GM23338 (cell line): Measurements from ENCODE around the gene CRAMP1.

Experiments used
- CREB1 ChIP-seq: fragments of 250-450 bp; sonication (Bioruptor Pico); IDR thresholded peaks from 2 replicates; pipeline ENCODE4 v1.5.0; 2020; ENCODE audit warnings: low read depth, mild to moderate bottlenecking, moderate library complexity
- EZH2 ChIP-seq: fragments of 200-600 bp; sonication (generic); IDR thresholded peaks from one replicate; pipeline ENCODE4 v1.8.0; 2017; ENCODE audit warnings: antibody characterized with exemption, mild to moderate bottlenecking, low read depth; ENCODE audit not compliant: unreplicated experiment
- EZH2phosphoT487 ChIP-seq: fragments of 200-600 bp; sonication (generic); IDR thresholded peaks from one replicate; pipeline ENCODE4 v1.8.1; 2018; ENCODE audit warnings: antibody characterized with exemption; ENCODE audit not compliant: unreplicated experiment
- JUNB ChIP-seq: IDR thresholded peaks from one replicate; pipeline ENCODE4 v1.6.1; 2016; ENCODE audit warnings: antibody characterized with exemption; ENCODE audit not compliant: unreplicated experiment
- NANOG ChIP-seq: IDR thresholded peaks from 2 replicates; pipeline ENCODE4 v1.6.1; 2016; ENCODE audit warnings: antibody characterized with exemption, borderline replicate concordance
- POLR2AphosphoS5 ChIP-seq: IDR thresholded peaks from 2 replicates; pipeline ENCODE4 v1.6.1; 2016; ENCODE audit warnings: antibody characterized with exemption, low read depth
- STAT1 ChIP-seq: IDR thresholded peaks from one replicate; pipeline ENCODE4 v1.6.1; 2016; ENCODE audit warnings: antibody characterized with exemption; ENCODE audit not compliant: unreplicated experiment
- ZNF114 ChIP-seq: fragments of 250-450 bp; sonication (Bioruptor Pico); IDR thresholded peaks from 2 replicates; pipeline ENCODE4 v1.5.0; 2020; ENCODE audit warnings: mild to moderate bottlenecking, moderate library complexity
- ZNF331 ChIP-seq: fragments of 250-450 bp; sonication (Bioruptor Pico); IDR thresholded peaks from 2 replicates; pipeline ENCODE4 v1.5.0; 2020; ENCODE audit warnings: low read depth, mild to moderate bottlenecking, moderate library complexity
- TF ChIP-seq, protein P1 (sequence below), 2 experiments: fragments of 200-600 bp in 1 of 2; sonication (generic) in 1 of 2; conservative IDR thresholded peaks; 2 replicates each; pipeline versions ENCODE4 v1.5.1 to v1.6.1; 2016 to 2017; ENCODE audit warnings: antibody characterized with exemption in 2 of 2, low read depth in 2 of 2, mild to moderate bottlenecking in 2 of 2, moderate library complexity in 1 of 2
- TF ChIP-seq, protein P2 (sequence below): IDR thresholded peaks from one replicate; pipeline ENCODE4 v1.6.1; 2018; ENCODE audit warnings: antibody characterized with exemption; ENCODE audit not compliant: unreplicated experiment
- TF ChIP-seq, protein P3 (sequence below): IDR thresholded peaks from 2 replicates; pipeline ENCODE4 v1.6.1; 2016; ENCODE audit warnings: antibody characterized with exemption
- TF ChIP-seq, protein P4 (sequence below): fragments of 250-450 bp; sonication (Bioruptor Pico); IDR thresholded peaks from 2 replicates; pipeline ENCODE4 v1.5.0; 2020; ENCODE audit warnings: mild to moderate bottlenecking, moderate library complexity

DNA sequence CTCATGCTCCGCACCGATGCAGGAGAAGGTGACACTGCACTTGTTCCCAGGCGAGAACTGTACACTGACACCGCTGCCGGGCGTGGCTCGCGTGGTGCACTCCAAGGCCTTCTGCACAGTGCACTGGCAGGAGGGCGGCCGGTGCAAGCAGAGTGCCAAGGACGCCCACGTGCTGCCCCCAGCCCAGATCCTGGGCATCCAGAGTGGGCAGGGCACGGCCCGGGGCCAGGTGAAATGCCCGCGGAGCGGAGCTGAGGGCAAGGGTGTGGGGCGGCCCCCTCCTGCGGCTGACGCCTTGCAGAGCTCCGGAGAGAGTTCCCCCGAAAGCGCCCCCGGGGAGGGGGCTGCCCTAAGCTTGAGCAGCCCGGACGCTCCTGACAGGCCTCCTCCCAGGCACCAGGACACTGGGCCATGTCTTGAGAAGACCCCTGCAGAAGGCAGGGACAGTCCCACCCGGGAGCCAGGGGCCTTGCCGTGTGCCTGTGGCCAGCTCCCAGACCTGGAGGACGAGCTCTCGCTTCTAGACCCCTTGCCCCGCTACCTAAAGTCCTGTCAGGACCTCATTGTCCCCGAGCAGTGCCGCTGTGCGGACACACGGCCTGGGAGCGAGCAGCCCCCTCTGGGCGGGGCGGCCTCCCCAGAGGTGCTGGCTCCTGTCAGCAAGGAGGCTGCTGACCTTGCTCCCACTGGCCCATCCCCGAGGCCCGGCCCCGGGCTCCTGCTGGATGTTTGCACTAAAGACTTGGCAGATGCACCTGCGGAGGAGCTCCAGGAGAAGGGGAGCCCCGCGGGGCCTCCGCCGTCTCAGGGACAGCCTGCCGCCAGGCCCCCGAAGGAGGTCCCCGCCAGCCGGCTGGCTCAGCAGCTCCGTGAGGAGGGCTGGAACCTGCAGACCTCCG is 44.0 kb downstream of the CRAMP1 start:
- TF ChIP-seq, protein P1, sequence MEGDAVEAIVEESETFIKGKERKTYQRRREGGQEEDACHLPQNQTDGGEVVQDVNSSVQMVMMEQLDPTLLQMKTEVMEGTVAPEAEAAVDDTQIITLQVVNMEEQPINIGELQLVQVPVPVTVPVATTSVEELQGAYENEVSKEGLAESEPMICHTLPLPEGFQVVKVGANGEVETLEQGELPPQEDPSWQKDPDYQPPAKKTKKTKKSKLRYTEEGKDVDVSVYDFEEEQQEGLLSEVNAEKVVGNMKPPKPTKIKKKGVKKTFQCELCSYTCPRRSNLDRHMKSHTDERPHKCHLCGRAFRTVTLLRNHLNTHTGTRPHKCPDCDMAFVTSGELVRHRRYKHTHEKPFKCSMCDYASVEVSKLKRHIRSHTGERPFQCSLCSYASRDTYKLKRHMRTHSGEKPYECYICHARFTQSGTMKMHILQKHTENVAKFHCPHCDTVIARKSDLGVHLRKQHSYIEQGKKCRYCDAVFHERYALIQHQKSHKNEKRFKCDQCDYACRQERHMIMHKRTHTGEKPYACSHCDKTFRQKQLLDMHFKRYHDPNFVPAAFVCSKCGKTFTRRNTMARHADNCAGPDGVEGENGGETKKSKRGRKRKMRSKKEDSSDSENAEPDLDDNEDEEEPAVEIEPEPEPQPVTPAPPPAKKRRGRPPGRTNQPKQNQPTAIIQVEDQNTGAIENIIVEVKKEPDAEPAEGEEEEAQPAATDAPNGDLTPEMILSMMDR (conservative IDR thresholded peaks at IDR 0.05; ENCODE audit: low read depth in 2 of 2), result no peak
- no peak for TF ChIP-seq EZH2
- TF ChIP-seq STAT1, result no peak
- no peak for TF ChIP-seq NANOG
- TF ChIP-seq POLR2AphosphoS5, result no peak
- no peak for TF ChIP-seq EZH2phosphoT487
- TF ChIP-seq, protein P2, sequence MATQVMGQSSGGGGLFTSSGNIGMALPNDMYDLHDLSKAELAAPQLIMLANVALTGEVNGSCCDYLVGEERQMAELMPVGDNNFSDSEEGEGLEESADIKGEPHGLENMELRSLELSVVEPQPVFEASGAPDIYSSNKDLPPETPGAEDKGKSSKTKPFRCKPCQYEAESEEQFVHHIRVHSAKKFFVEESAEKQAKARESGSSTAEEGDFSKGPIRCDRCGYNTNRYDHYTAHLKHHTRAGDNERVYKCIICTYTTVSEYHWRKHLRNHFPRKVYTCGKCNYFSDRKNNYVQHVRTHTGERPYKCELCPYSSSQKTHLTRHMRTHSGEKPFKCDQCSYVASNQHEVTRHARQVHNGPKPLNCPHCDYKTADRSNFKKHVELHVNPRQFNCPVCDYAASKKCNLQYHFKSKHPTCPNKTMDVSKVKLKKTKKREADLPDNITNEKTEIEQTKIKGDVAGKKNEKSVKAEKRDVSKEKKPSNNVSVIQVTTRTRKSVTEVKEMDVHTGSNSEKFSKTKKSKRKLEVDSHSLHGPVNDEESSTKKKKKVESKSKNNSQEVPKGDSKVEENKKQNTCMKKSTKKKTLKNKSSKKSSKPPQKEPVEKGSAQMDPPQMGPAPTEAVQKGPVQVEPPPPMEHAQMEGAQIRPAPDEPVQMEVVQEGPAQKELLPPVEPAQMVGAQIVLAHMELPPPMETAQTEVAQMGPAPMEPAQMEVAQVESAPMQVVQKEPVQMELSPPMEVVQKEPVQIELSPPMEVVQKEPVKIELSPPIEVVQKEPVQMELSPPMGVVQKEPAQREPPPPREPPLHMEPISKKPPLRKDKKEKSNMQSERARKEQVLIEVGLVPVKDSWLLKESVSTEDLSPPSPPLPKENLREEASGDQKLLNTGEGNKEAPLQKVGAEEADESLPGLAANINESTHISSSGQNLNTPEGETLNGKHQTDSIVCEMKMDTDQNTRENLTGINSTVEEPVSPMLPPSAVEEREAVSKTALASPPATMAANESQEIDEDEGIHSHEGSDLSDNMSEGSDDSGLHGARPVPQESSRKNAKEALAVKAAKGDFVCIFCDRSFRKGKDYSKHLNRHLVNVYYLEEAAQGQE, result no peak
- TF ChIP-seq, protein P3, sequence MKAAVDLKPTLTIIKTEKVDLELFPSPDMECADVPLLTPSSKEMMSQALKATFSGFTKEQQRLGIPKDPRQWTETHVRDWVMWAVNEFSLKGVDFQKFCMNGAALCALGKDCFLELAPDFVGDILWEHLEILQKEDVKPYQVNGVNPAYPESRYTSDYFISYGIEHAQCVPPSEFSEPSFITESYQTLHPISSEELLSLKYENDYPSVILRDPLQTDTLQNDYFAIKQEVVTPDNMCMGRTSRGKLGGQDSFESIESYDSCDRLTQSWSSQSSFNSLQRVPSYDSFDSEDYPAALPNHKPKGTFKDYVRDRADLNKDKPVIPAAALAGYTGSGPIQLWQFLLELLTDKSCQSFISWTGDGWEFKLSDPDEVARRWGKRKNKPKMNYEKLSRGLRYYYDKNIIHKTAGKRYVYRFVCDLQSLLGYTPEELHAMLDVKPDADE, result no peak
- no peak for TF ChIP-seq CREB1 (CRISPR knock-in tag)
- TF ChIP-seq JUNB, result no peak
- no peak for TF ChIP-seq ZNF331 (CRISPR knock-in tag)
- no peak for TF ChIP-seq ZNF114 (CRISPR knock-in tag)
- TF ChIP-seq, protein P4, sequence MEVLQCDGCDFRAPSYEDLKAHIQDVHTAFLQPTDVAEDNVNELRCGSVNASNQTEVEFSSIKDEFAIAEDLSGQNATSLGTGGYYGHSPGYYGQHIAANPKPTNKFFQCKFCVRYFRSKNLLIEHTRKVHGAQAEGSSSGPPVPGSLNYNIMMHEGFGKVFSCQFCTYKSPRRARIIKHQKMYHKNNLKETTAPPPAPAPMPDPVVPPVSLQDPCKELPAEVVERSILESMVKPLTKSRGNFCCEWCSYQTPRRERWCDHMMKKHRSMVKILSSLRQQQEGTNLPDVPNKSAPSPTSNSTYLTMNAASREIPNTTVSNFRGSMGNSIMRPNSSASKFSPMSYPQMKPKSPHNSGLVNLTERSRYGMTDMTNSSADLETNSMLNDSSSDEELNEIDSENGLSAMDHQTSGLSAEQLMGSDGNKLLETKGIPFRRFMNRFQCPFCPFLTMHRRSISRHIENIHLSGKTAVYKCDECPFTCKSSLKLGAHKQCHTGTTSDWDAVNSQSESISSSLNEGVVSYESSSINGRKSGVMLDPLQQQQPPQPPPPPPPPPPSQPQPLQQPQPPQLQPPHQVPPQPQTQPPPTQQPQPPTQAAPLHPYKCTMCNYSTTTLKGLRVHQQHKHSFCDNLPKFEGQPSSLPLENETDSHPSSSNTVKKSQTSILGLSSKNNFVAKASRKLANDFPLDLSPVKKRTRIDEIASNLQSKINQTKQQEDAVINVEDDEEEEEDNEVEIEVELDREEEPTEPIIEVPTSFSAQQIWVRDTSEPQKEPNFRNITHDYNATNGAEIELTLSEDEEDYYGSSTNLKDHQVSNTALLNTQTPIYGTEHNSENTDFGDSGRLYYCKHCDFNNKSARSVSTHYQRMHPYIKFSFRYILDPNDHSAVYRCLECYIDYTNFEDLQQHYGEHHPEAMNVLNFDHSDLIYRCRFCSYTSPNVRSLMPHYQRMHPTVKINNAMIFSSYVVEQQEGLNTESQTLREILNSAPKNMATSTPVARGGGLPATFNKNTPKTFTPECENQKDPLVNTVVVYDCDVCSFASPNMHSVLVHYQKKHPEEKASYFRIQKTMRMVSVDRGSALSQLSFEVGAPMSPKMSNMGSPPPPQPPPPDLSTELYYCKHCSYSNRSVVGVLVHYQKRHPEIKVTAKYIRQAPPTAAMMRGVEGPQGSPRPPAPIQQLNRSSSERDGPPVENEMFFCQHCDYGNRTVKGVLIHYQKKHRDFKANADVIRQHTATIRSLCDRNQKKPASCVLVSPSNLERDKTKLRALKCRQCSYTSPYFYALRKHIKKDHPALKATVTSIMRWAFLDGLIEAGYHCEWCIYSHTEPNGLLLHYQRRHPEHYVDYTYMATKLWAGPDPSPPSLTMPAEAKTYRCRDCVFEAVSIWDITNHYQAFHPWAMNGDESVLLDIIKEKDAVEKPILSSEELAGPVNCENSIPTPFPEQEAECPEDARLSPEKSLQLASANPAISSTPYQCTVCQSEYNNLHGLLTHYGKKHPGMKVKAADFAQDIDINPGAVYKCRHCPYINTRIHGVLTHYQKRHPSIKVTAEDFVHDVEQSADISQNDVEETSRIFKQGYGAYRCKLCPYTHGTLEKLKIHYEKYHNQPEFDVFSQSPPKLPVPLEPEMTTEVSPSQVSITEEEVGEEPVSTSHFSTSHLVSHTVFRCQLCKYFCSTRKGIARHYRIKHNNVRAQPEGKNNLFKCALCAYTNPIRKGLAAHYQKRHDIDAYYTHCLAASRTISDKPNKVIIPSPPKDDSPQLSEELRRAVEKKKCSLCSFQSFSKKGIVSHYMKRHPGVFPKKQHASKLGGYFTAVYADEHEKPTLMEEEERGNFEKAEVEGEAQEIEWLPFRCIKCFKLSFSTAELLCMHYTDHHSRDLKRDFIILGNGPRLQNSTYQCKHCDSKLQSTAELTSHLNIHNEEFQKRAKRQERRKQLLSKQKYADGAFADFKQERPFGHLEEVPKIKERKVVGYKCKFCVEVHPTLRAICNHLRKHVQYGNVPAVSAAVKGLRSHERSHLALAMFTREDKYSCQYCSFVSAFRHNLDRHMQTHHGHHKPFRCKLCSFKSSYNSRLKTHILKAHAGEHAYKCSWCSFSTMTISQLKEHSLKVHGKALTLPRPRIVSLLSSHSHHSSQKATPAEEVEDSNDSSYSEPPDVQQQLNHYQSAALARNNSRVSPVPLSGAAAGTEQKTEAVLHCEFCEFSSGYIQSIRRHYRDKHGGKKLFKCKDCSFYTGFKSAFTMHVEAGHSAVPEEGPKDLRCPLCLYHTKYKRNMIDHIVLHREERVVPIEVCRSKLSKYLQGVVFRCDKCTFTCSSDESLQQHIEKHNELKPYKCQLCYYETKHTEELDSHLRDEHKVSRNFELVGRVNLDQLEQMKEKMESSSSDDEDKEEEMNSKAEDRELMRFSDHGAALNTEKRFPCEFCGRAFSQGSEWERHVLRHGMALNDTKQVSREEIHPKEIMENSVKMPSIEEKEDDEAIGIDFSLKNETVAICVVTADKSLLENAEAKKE, result no peak
